Endothelial cell of umbilical vein (primary cell): ENCODE data around the gene LSM2.

Source experiments
- EZH2 ChIP-seq: IDR thresholded peaks from 2 replicates; pipeline ENCODE4 v1.6.1; 2012; ENCODE audit warnings: borderline replicate concordance, low read depth, mild to moderate bottlenecking, moderate library complexity, low read length, inconsistent platforms; ENCODE audit not compliant: severe bottlenecking
- JUN ChIP-seq: IDR thresholded peaks from 2 replicates; pipeline ENCODE4 v1.6.1; 2011; ENCODE audit warnings: borderline replicate concordance, low read depth; ENCODE audit not compliant: insufficient read length, insufficient read depth
- POLR2A ChIP-seq: IDR thresholded peaks from 2 replicates; pipeline ENCODE4 v1.6.1; 2012; ENCODE audit warnings: low read depth, mild to moderate bottlenecking, control low read depth, low read length
- POLR2AphosphoS5 ChIP-seq: IDR thresholded peaks from 2 replicates; pipeline ENCODE4 v1.6.1; 2012; ENCODE audit warnings: low read depth, mild to moderate bottlenecking, control low read depth, low read length, moderate library complexity; ENCODE audit not compliant: insufficient read depth
- TF ChIP-seq, protein P1 (sequence below), 2 donors: IDR thresholded peaks; 1 replicate in 1 of 2; 2 replicates in 1 of 2; pipeline ENCODE4 v1.5.1; 2011; ENCODE audit warnings: low read length in 2 of 2, mild to moderate bottlenecking in 2 of 2, moderate library complexity in 2 of 2, control low read depth in 1 of 2, inconsistent platforms in 1 of 2, low read depth in 1 of 2; ENCODE audit not compliant: insufficient read depth in 1 of 2; ENCODE audit errors: extremely low read depth in 1 of 2

DNA sequence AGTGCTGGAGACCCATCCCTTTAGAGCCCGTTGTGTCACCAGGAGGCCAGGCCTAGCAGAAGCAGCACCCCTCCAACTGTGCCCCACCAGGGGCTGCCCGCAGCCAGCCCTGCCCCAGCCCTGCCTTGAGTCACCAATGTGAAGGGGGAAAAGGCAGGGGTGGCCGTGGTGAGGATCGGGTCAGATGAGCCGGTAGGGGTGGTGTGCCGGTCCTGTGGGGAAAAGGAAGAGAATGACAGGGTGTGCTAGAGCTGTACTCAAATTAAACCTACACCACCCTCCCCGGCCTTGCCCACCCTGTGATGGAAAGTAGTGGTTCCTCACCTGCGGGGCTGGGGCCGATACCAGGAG, 41.2 kb downstream of the LSM2 start:
- TF ChIP-seq POLR2AphosphoS5 (no peak), EZH2 (no peak), POLR2A (no peak), JUN (no peak)
- TF ChIP-seq, protein P1, sequence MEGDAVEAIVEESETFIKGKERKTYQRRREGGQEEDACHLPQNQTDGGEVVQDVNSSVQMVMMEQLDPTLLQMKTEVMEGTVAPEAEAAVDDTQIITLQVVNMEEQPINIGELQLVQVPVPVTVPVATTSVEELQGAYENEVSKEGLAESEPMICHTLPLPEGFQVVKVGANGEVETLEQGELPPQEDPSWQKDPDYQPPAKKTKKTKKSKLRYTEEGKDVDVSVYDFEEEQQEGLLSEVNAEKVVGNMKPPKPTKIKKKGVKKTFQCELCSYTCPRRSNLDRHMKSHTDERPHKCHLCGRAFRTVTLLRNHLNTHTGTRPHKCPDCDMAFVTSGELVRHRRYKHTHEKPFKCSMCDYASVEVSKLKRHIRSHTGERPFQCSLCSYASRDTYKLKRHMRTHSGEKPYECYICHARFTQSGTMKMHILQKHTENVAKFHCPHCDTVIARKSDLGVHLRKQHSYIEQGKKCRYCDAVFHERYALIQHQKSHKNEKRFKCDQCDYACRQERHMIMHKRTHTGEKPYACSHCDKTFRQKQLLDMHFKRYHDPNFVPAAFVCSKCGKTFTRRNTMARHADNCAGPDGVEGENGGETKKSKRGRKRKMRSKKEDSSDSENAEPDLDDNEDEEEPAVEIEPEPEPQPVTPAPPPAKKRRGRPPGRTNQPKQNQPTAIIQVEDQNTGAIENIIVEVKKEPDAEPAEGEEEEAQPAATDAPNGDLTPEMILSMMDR (IDR thresholded peaks at IDR 0.05; ENCODE audit: extremely low read depth in 1 of 2, insufficient read depth in 1 of 2, low read depth in 1 of 2, low read length in 2 of 2), result no peak
